Measurements from ENCODE around the gene SLC29A3. TPM values are rescaled to one million over a fixed set of nuclear protein-coding genes. Genes with fewer than 3 reads are reported as not detected.
"Not testable (repeated sequence)": the region's sequence is repeated elsewhere in the genome, so short reads cannot be mapped to it uniquely, and the experiment has no call there.

Gene SLC29A3
- total RNA-seq = 1 to 10 TPM; 5.0 to 5.5 (median 5.4) TPM

- Mint-ChIP-seq H3K4me3 (peak within 1 kb of the TSS; percentile 97), H3K27me3 (ENCODE audit: low read depth) (no peaks in the 10 kb centered on the region), H3K9me3 (no peaks in the 10 kb centered on the region), H3K36me3 (ENCODE audit: insufficient read depth) (peaks cover 11% of the 10 kb centered on the region), H3K4me1 (ENCODE audit: low read depth) (peaks cover 31% of the 10 kb centered on the region)
- DNase-seq (peak; percentile 79), ATAC-seq (peak; percentile 91 to 92)
Observed at GRCh38 chr10:71319042-71319799, at the start of gene SLC29A3. Gene SLC29A3 (plus strand): TSS chr10:71319259. CDS start chr10:71319310, 51 bp downstream.

GRCh38 chr10:71269301-71270288 is 49.5 kb upstream of the SLC29A3 start:
- Mint-ChIP-seq H3K36me3 (ENCODE audit: insufficient read depth) (no peaks in the 10 kb centered on the region), H3K27me3 (ENCODE audit: low read depth) (no peaks in the 10 kb centered on the region), H3K4me1 (ENCODE audit: low read depth) (no peaks in the 10 kb centered on the region), H3K9me3 (no peaks in the 10 kb centered on the region), H3K4me3 (no peak overlapping the region)
- DNase-seq = no peak
- no peak for ATAC-seq

GRCh38 chr10:71270301-71271220 is 48.5 kb upstream of the SLC29A3 start:
- no peaks in the 10 kb centered on the region for H3K4me1 Mint-ChIP-seq (ENCODE audit: low read depth)
- ATAC-seq = peak; percentile 56 to 61
- H3K4me3 Mint-ChIP-seq = no peak overlapping the region
- no peaks in the 10 kb centered on the region for H3K36me3 Mint-ChIP-seq (ENCODE audit: insufficient read depth)
- no peaks in the 10 kb centered on the region for H3K9me3 Mint-ChIP-seq
- H3K27me3 Mint-ChIP-seq (ENCODE audit: low read depth) = no peaks in the 10 kb centered on the region
- DNase-seq = no peak

- no peaks in the 10 kb centered on the region for H3K27me3 Mint-ChIP-seq (ENCODE audit: low read depth)
- no peaks in the 10 kb centered on the region for H3K4me1 Mint-ChIP-seq (ENCODE audit: low read depth)
- no peak for ATAC-seq
- no peaks in the 10 kb centered on the region for H3K9me3 Mint-ChIP-seq
- no peaks in the 10 kb centered on the region for H3K36me3 Mint-ChIP-seq (ENCODE audit: insufficient read depth)
- DNase-seq = no peak
- H3K4me3 Mint-ChIP-seq = no peak overlapping the region
Observed at GRCh38 chr10:71271662-71272055, 47.4 kb upstream of the SLC29A3 start.

- no peak overlapping the region for H3K4me3 Mint-ChIP-seq
- H3K9me3 Mint-ChIP-seq = no peaks in the 10 kb centered on the region
- no peaks in the 10 kb centered on the region for H3K36me3 Mint-ChIP-seq (ENCODE audit: insufficient read depth)
- no peaks in the 10 kb centered on the region for H3K4me1 Mint-ChIP-seq (ENCODE audit: low read depth)
- H3K27me3 Mint-ChIP-seq (ENCODE audit: low read depth) = no peaks in the 10 kb centered on the region
- DNase-seq (no peak), ATAC-seq (no peak)
Observed at GRCh38 chr10:71272056-71272771, 46.8 kb upstream of the SLC29A3 start.

- not testable (repeated sequence) for H3K4me3 Mint-ChIP-seq; ATAC-seq; H3K9me3 Mint-ChIP-seq; H3K36me3 Mint-ChIP-seq (ENCODE audit: insufficient read depth); H3K4me1 Mint-ChIP-seq (ENCODE audit: low read depth); H3K27me3 Mint-ChIP-seq (ENCODE audit: low read depth); DNase-seq
Observed at GRCh38 chr10:71272974-71273373, 46.1 kb upstream of the SLC29A3 start.

- Mint-ChIP-seq H3K27me3 (ENCODE audit: low read depth) (no peaks in the 10 kb centered on the region), H3K9me3 (no peaks in the 10 kb centered on the region), H3K4me1 (ENCODE audit: low read depth) (no peaks in the 10 kb centered on the region), H3K36me3 (ENCODE audit: insufficient read depth) (no peaks in the 10 kb centered on the region), H3K4me3 (no peak overlapping the region)
- ATAC-seq (no peak), DNase-seq (no peak)
Observed at GRCh38 chr10:71273506-71273905, 45.6 kb upstream of the SLC29A3 start.

- no peaks in the 10 kb centered on the region for H3K4me1 Mint-ChIP-seq (ENCODE audit: low read depth)
- H3K9me3 Mint-ChIP-seq = no peaks in the 10 kb centered on the region
- ATAC-seq = no peak
- no peak overlapping the region for H3K4me3 Mint-ChIP-seq
- H3K27me3 Mint-ChIP-seq (ENCODE audit: low read depth) = no peaks in the 10 kb centered on the region
- DNase-seq = no peak
- H3K36me3 Mint-ChIP-seq (ENCODE audit: insufficient read depth) = no peaks in the 10 kb centered on the region
Observed at GRCh38 chr10:71274901-71275796, 43.9 kb upstream of the SLC29A3 start.

- H3K4me1 Mint-ChIP-seq (ENCODE audit: low read depth) = no peaks in the 10 kb centered on the region
- H3K9me3 Mint-ChIP-seq = no peaks in the 10 kb centered on the region
- no peak overlapping the region for H3K4me3 Mint-ChIP-seq
- DNase-seq (no peak), ATAC-seq (no peak)
- H3K27me3 Mint-ChIP-seq (ENCODE audit: low read depth) = no peaks in the 10 kb centered on the region
- no peaks in the 10 kb centered on the region for H3K36me3 Mint-ChIP-seq (ENCODE audit: insufficient read depth)
Observed at GRCh38 chr10:71276873-71277272, 42.2 kb upstream of the SLC29A3 start.

GRCh38 chr10:71277914-71278665 is 41.0 kb upstream of the SLC29A3 start:
- Mint-ChIP-seq H3K27me3 (ENCODE audit: low read depth) (no peaks in the 10 kb centered on the region), H3K9me3 (no peaks in the 10 kb centered on the region), H3K4me1 (ENCODE audit: low read depth) (no peaks in the 10 kb centered on the region)

GRCh38 chr10:71278691-71279588 is 40.1 kb upstream of the SLC29A3 start:
- Mint-ChIP-seq H3K27me3 (ENCODE audit: low read depth) (no peaks in the 10 kb centered on the region), H3K36me3 (ENCODE audit: insufficient read depth) (no peaks in the 10 kb centered on the region), H3K4me3 (no peak overlapping the region), H3K9me3 (no peaks in the 10 kb centered on the region), H3K4me1 (ENCODE audit: low read depth) (no peaks in the 10 kb centered on the region)
- DNase-seq (no peak), ATAC-seq (no peak)

More at GRCh38 chr10:71277914-71278665, 41.0 kb upstream of the SLC29A3 start:
- DNase-seq (no peak), ATAC-seq (no peak)
- no peaks in the 10 kb centered on the region for H3K36me3 Mint-ChIP-seq (ENCODE audit: insufficient read depth)
- no peak overlapping the region for H3K4me3 Mint-ChIP-seq
